Measurements from ENCODE around the gene PUS1.

DNA sequence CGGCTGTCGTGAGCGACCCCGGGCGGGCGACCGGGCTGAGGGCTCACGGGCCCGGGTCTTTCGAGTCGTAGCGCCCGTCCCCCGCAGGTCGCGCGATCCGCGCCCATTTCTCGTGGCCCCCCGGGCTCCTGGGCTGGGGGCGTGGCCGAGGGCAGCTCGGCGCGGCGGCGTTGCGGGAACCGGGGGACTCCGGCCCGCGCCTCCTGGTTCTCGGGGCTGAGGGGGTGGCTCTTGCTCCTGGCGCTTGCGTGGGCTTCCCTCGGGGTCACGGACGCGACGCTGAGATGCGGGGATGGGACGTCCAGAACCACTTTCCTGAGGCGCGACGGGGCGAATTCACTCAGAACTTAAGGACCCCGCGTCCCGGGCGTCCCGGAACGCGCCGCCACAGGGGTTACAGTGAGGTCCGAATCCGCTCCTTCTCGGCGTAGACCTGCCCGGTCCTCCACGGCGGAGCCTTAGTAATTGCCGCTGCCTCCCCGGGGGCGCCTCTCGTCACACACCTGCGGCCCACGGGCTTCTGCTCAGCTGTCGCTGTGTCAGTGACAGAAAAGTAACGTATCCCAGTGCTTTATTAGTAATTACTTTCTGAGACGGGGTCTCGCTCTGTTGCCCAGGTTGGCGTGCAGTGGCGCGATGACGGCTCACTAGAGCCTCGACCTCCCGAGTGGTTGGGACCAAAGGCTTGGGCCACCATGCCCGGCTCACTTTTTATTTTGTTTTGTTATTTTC lies 21.3 kb downstream of the PUS1 start:
- TF ChIP-seq POLR2A (IDR thresholded peaks at IDR 0.05; ENCODE audit: low read depth) (no peak), POLR2AphosphoS5 (IDR thresholded peaks at IDR 0.05) (no peak)
- TF ChIP-seq, protein P1, sequence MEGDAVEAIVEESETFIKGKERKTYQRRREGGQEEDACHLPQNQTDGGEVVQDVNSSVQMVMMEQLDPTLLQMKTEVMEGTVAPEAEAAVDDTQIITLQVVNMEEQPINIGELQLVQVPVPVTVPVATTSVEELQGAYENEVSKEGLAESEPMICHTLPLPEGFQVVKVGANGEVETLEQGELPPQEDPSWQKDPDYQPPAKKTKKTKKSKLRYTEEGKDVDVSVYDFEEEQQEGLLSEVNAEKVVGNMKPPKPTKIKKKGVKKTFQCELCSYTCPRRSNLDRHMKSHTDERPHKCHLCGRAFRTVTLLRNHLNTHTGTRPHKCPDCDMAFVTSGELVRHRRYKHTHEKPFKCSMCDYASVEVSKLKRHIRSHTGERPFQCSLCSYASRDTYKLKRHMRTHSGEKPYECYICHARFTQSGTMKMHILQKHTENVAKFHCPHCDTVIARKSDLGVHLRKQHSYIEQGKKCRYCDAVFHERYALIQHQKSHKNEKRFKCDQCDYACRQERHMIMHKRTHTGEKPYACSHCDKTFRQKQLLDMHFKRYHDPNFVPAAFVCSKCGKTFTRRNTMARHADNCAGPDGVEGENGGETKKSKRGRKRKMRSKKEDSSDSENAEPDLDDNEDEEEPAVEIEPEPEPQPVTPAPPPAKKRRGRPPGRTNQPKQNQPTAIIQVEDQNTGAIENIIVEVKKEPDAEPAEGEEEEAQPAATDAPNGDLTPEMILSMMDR (IDR thresholded peaks at IDR 0.05): no peak

Measured in esophagus muscularis mucosa (tissue), 3 donors.